Brain microvascular endothelial cell (primary cell): ENCODE data around the gene FGGY.

Experiments
- DNase-seq: peaks from one replicate; pipeline ENCODE4 v3.0.0-alpha.2; 2020
- H3K27ac ChIP-seq: fragments of 250-450 bp; sonication (Bioruptor Pico); 2 replicates; pipeline ENCODE4 v1.5.1; 2020; ENCODE audit warnings: mild to moderate bottlenecking, moderate library complexity
- H3K27me3 ChIP-seq: fragments of 250-450 bp; sonication (Bioruptor Pico); replicated peaks from 2 replicates; pipeline ENCODE4 v1.5.1; 2020; ENCODE audit warnings: mild to moderate bottlenecking
- H3K36me3 ChIP-seq: fragments of 250-450 bp; sonication (Bioruptor Pico); replicated peaks from 2 replicates; pipeline ENCODE4 v1.5.1; 2020; ENCODE audit warnings: mild to moderate bottlenecking
- H3K4me3 ChIP-seq: 2 replicates; pipeline ENCODE4 v1.5.1; 2011; ENCODE audit warnings: low read depth, mild to moderate bottlenecking, control low read depth, low read length, moderate library complexity
- in situ Hi-C: cut with HindIII; loops from 2 replicates; pipeline ENCODE4 v1.10.0; 2017; ENCODE audit warnings: low sequenced_read_pairs, low pct_ligation_motif_present
- TF ChIP-seq, protein P1 (sequence below): IDR thresholded peaks from 2 replicates; pipeline ENCODE4 v1.5.1; 2011; ENCODE audit warnings: low read depth, mild to moderate bottlenecking, moderate library complexity, low read length, control low read depth, inconsistent platforms; ENCODE audit errors: missing control alignments

Gene FGGY

GRCh38 chr1:59314776-59315528 is 18.1 kb downstream of the FGGY start:
- DNase-seq = no peak
- H3K27me3 ChIP-seq = no peaks in the 10 kb centered on the region
- no peak overlapping the region for H3K27ac ChIP-seq
- no peak overlapping the region for H3K4me3 ChIP-seq
- TF ChIP-seq, protein P1, sequence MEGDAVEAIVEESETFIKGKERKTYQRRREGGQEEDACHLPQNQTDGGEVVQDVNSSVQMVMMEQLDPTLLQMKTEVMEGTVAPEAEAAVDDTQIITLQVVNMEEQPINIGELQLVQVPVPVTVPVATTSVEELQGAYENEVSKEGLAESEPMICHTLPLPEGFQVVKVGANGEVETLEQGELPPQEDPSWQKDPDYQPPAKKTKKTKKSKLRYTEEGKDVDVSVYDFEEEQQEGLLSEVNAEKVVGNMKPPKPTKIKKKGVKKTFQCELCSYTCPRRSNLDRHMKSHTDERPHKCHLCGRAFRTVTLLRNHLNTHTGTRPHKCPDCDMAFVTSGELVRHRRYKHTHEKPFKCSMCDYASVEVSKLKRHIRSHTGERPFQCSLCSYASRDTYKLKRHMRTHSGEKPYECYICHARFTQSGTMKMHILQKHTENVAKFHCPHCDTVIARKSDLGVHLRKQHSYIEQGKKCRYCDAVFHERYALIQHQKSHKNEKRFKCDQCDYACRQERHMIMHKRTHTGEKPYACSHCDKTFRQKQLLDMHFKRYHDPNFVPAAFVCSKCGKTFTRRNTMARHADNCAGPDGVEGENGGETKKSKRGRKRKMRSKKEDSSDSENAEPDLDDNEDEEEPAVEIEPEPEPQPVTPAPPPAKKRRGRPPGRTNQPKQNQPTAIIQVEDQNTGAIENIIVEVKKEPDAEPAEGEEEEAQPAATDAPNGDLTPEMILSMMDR = no peak
- no peaks in the 10 kb centered on the region for H3K36me3 ChIP-seq
- in situ Hi-C loops = no loop called here

DNA sequence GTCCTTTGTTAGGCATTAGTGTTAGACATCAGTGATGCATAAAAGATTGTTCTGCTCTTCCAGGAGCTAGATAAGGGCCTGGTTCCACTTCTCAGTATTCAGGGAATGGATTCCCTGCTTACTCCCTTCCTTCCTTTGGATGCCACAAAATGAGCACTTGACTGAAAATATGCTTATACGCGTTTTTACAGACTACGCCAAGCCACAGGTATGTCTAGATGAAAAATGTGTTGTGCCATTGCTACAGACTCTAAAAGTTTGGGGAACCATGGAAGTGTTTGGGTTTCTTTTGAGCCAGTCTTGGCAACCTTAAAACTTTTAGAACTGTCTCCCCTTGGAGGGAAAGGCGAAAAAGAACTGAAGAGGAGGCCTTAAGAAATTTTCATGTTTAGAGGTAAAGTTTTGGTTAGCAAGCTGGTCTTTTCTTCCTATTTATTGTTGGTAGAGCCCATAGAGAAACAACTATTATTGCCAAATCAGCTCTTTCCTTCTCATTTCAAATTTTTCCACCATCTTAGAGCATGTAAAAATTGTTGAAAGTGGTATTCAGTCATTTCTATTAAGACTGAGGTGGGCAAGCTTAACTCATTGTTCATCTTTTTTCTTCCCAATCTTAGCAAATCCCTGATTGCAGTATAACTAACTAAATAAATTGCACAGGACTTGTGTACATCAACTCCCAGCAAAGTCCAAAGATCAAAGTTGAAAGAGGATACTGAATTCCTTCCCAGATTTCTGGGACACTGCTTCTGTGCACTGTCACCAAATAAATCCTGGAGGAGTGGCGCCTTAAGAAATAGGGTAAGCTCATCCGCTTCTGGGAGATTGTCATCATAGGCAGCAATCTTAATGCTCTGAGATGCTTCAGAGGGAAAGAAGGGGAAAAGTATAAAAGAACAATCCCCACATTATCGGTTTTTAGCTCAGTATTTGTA is 18.9 kb downstream of the FGGY start:
- DNase-seq = no peak
- in situ Hi-C loops = no loop called here
- Histone ChIP-seq H3K4me3 (no peak overlapping the region), H3K27ac (no peak overlapping the region), H3K27me3 (no peaks in the 10 kb centered on the region), H3K36me3 (no peaks in the 10 kb centered on the region)
- TF ChIP-seq, protein P1 = no peak

DNA sequence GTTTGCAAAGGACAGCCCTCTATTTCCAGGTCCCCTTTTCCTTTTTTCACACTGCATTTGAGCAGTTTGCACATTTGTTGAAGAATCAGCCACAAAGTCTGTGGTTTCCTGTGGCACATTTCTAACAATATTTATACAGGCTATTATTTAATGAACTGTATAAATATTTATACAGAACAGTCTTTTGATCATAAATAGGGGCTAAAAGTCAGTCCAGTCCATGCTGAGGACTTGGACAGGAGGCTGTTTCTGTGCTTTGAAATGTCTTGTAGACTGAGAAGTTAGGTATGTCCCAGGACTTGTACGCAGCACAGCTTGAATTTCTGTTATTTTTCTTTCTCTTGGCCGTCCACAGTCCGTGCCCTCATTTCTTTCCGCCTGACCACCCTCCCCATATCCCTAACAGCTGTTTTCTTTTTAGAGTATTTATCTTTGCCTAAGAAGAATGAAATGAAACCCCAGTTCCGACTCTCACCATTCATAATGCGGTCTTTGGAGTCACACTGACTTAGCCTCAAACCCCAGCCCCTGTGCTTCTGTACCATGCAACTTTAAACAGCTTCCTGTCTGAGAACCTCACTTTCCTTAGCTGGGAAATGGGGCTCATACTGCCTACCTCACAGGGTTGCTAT is 19.7 kb downstream of the FGGY start:
- in situ Hi-C loops = no loop called here
- H3K27me3 ChIP-seq = no peaks in the 10 kb centered on the region
- peak; percentile 24 for DNase-seq
- peak overlapping the region; percentile 2 for H3K27ac ChIP-seq
- H3K36me3 ChIP-seq = no peaks in the 10 kb centered on the region
- TF ChIP-seq, protein P1 = no peak
- H3K4me3 ChIP-seq = peak overlapping the region; percentile 26

GRCh38 chr1:59317343-59317742 is 20.4 kb downstream of the FGGY start:
- Histone ChIP-seq H3K36me3 (no peaks in the 10 kb centered on the region), H3K4me3 (no peak overlapping the region), H3K27ac (no peak overlapping the region), H3K27me3 (no peaks in the 10 kb centered on the region)
- TF ChIP-seq, protein P1 = no peak
- DNase-seq = no peak
- in situ Hi-C loops = no loop called here

GRCh38 chr1:59317780-59318179 is 20.9 kb downstream of the FGGY start:
- H3K36me3 ChIP-seq = no peaks in the 10 kb centered on the region
- in situ Hi-C loops = no loop called here
- H3K27ac ChIP-seq = no peak overlapping the region
- TF ChIP-seq, protein P1 = peak; percentile 10
- DNase-seq = no peak
- H3K4me3 ChIP-seq = no peak overlapping the region
- no peaks in the 10 kb centered on the region for H3K27me3 ChIP-seq
